Measurements from ENCODE around the gene MCOLN3.
"Not testable (repeated sequence)": the region's sequence is repeated elsewhere in the genome, so short reads cannot be mapped to it uniquely, and the experiment has no call there.

The MCOLN3 gene

DNA sequence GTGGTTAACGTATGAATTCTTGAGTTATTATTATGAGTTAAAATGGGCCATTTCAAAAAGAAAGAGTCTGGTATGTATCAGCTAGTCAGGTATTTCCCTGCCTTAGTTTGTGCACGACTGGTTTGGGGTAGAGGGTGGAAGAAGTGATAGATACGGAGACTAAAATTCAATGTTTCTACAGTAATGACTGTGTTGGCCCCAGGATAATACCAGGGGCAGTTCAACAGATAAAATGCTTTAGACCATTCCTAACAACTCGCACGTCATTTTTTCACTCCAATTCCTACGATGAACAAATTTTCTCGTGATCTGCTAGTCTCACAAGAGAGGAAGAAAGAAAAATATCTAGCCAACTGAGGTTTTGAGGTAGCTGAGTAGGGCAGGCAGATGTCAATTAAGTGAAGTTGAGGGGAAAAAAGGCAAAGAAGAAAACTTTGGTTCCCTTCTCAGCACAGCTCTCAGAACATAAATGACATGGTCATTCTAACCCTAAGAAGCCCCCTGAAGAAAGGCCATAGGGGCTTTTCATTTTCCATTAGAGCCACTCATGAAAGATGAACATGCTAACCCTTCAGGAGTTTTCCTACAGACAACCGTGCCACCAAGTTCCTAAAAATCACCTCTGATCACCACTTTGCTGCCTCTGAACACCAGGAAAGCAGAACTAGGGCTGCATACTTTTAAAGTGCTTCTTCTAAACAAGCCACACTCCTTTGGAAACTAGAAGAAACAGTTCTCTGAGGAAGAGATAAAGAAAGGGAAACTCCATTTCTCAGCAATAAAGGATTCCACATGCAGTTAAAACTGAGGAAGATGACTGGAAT, 57.0 kb downstream of the MCOLN3 start:
- no peak for DNase-seq (ENCODE audit: low read depth in 3 of 3)

DNA sequence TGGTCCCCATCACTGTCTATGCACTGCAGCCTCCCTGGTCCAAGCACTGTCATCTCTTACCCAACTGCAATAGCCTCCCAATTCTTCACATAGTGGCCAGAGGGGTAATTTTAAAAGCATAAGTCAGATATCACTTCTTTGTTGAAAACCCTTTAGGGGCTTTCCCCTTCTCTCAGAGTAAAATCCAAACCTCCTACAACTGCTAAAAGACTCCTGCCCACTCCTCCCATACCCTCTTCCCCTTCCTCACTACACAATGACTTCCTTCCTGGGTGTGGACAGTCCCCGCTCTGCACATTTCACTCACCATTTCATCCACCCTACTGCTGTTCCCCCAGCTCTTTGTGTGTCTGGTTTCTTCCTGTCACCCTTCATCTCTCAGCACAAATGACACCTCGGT, 59.7 kb downstream of the MCOLN3 start:
- DNase-seq (ENCODE audit: low read depth in 3 of 3) = no peak

DNA sequence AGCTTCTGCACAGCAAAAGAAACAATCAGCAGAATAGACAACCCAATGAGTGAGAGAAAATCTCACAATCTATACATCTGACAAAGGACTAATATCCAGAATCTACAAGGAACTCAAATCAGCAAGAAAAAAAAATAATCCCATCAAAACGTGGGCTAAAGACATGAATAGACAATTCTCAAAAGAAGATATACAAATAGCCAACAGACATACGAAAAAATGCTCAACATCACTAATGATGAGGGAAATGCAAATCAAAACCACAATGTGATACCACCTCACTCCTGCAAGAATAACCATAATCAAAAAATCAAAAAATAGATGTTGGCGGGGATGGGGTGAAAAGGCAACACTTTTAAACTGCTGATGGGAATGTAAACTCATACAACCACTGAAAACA, 61.7 kb downstream of the MCOLN3 start:
- not testable (repeated sequence) for DNase-seq (ENCODE audit: low read depth in 3 of 3)

DNA sequence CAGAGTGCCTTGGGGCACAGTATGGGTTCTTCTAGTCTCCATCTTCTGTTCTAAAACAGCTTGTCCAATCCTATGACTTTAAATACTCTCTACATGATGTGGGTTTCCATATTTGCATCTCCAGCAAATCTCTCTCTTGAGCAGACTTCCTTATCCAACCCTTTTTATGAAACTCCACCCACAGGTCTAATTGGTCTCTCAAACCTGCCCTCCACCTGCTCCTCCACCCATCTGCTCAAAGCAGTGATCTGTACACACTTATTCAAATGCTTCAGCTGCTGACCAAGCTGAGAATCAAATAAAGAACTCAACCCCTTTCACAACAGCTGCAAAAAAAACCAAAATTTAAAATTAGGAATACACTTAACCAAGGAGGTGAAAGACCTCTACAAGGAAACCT, 62.9 kb downstream of the MCOLN3 start:
- DNase-seq (ENCODE audit: low read depth in 3 of 3) = no peak

DNA sequence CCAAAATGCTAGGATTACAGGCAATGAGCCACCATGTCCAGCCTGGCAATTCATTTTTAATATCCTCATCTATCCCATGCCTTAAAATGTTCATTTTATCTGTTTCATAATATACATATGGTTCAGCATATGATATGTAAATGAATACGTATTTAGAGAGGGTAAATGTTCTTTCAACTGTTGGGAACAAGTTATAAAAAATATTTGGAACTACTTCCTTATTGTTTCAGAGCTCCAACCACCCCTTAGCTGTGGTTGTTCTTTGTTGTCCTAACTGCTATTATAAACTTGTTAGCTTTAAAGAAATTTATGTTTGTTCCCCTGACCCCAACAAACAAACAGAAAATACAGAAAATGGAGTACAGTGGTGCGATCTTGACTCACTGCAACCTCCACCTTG, 65.9 kb downstream of the MCOLN3 start:
- no peak for DNase-seq (ENCODE audit: low read depth in 3 of 3)

DNA sequence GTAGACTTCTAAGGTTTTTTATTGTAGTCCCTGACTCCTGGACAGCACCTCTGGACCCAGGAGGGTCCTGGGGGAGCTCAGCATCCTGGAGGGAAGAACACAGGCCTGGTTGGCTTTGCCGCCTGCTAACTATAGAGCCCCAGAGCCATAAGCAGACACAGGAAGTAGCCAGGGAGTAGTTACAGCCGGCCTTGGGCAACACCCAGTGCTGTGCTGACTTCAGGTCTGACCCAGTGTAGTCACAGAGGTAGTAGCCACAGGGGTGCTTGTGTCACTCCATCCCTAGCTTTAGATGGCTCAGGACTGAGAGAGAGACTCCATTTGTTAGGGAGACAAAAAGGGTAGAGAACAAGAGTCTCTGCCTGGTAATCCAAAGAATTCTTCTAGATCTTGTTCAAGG, 73.3 kb downstream of the MCOLN3 start:
- DNase-seq (ENCODE audit: low read depth in 3 of 3) = no peak

DNA sequence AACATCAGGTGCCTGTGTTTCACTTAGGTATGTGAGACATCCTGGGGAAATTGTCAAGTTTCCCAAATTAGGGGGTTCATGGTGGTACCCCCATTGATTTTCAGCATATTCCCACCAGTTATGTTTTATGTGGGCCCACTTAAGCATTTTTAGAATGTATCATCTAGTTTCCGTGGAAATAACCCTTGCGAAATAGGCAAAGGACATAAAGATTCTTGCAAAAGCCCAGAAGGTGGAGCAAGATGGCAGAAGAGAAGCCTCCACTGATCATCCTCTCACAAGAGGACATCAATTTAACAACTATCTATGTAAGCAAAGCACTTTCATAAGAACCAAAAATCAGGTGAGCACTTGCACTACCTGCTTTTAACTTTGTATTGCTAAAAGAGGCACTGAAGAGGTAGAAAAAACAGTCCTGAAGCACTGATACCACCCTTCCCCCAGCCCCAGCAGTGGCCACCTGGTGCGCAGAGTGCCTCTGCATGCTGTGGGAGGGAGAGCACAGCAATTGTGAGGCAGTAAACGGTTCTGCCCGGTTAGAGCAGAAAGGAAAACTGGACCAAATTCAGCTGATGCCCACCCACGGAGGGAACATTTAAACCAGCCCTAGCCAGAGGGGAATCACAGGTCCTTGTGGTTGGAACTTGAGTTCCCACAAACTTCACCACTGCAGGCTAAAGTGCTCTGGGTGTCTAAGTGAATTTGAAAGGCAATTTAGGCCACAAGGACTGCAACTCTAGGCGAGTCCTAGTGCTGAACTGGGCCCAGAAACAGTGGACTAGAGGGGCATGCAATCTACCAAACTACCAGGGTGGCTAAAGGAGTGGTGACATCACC, 74.6 kb downstream of the MCOLN3 start:
- no peak for DNase-seq (ENCODE audit: low read depth in 3 of 3)

DNA sequence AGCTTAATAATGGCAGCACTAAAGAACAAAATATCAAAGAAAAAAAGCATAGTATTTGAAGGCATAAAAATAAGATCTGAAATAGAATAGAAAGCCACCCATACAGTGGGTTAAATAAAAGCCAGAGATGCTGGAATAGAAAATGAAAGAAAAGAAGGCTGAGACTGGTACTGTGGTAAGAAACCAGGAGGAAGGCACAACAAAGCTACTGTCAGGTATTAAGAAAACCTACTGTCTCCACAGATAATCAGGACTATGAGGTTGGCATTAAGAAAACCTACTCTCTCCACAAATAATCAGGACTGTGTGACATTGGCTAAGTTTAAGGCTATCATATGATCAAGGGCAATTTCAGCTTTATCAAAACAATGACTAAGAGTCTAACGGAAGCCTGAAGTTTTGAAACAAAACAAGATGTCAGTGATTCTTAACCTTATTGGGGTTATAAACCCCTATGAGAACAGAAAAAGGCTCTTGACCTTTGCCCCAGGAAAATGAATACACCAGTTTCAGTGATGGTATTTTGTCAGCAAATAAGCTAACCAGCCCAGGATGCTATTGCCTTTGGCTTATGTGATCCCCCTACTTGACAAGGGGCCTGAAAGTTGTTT, 75.8 kb downstream of the MCOLN3 start:
- no peak for DNase-seq (ENCODE audit: low read depth in 3 of 3)

DNA sequence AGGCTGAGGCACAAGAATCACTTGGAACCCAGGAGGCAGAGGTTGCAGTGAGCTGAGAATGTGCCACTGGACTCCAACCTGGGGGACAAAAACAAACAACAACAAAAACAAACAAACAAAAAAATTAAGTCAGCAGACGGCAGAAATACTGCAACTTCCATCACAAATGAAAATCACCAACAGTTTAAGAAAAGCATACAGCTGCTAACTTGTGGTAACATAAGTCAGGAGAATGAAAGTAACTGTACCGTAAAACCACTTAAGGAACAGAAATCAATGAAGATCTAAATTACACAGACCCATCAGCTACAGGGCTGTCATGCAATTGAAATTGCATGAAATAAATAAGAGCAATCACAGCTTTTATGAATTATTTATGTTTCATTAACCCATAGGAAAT, 76.3 kb downstream of the MCOLN3 start:
- DNase-seq (ENCODE audit: low read depth in 3 of 3) = no peak

DNA sequence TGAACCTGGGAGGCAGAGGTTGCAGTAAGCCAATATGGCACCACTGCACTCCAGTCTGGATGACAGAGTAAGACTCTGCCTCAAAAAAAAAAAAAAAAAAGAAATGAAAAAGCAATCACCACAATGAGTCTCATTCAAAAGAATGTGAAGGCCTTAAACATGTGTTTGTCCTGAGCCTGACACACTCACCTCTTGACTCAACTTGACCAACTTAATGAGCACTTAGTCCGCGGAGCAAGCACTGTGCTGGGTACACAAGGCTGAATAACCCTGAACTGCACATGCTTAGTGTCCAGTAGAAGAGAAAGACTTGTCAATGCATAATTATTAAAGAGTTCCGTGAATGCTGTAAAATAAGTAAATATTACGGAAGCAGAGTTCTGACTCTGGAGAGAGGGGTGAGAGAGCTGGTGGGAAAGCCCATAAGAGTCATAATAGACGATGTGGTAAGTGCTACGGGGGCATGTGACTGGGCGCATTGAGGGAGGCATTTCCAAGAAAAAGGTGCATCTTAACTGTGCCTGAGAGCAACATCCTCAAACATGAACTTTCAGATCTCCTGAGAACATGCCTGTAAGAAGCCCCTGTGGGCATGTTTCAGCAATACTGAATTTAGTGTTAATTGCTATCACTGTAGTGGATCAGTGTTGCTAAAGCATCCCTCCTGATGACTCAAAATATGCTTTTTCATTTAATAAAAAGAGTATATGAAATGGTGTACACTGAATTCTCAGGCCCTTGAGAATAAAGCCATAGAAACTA, 78.6 kb downstream of the MCOLN3 start:
- peak in 1 of 3 experiments; percentile 24 for DNase-seq (ENCODE audit: low read depth in 3 of 3)

DNA sequence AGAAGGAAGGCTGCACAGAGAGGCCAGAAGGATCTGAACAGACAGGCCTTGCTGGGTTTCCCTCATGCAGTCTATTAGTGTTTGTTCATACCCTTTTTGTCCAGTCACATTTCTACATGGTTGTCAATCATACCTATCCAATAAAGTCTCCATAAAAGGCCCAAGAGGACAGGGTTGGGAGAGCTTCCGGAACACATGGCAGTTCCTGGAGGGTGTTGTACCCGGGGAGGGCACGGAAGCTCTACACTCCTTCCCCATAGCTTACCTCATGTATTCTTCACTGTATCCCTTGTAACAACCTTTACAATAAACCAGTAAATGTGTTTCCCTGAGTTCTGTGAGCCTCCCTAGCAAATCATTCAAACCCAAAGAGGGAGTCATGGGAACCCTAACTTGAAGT, 79.4 kb downstream of the MCOLN3 start:
- no peak for DNase-seq (ENCODE audit: low read depth in 3 of 3)

DNA sequence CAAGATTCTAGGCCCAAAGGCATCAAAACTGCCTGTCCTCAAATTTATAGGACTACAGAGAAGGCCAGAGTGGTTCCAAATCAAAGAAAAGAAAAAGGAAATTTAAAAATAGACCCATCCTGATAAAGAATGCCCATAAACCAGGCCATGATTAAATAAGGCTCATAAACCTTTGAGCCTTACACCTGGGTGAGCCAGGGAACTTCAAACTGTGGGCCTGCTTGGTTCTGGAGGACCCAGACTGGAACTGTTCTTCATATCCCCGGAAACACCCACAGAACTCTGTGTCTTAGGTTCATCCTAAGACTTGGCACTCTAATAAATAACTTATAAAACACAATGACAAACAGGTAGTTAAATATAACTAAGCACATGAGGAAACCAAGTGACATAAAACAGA, 80.2 kb downstream of the MCOLN3 start:
- no peak for DNase-seq (ENCODE audit: low read depth in 3 of 3)

Data from stimulated activated CD4-positive, alpha-beta T cell treated with anti-CD3 and anti-CD28 coated beads, TNF-alpha, amount 100 ng/mL, for 24 hours (primary cell).